Measurements from ENCODE around the gene CWC27.

Gene CWC27

DNA sequence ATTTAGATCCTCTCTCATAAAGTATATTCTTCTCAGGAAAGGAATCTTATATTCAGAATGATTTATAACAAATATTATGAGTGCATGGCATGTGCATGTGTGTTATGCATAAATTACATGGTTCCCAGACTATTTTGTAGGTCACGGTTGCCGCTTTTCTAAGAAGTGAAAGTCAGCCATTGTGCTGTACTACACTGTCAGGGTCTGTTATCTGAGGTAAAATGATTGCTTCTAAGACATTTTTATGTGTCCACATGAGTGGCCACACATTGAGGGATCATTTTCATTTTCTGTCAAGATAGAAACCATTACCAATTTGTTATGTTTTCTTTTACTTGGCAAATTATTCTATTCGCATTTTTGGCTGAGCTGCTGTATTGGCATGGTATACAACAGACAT, 210.8 kb downstream of the CWC27 start:
- DNase-seq (ENCODE audit: low read depth in 1 of 2, low spot score in 1 of 2), result no peak
- no peak for TF ChIP-seq JUND (IDR thresholded peaks at IDR 0.05; ENCODE audit: low read depth)
- in situ Hi-C loops (cut with HindIII; ENCODE audit: low pct_unique_long_range_greater_than_20kb, low sequenced_read_pairs), result no loop called here

DNA sequence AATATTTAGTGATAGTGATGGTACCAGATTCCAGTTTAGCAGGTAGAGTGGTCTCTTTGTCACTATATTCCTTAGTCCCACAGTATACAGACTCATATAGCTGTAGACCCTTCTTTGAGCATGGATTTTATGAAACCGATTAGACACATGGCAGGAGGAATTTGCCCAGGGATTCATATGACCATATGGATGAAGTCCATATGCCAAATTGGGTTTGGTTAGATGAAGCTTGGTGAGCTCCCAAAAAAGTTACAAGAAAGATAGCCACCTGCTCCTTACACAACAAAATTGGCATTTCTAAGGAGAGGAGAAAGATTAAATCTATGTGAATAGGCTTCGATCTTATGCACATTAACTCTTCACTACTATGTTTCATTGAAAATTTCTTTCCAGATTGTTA, 211.4 kb downstream of the CWC27 start:
- no peak for TF ChIP-seq JUND (IDR thresholded peaks at IDR 0.05; ENCODE audit: low read depth)
- DNase-seq (ENCODE audit: low read depth in 1 of 2, low spot score in 1 of 2), result no peak
- in situ Hi-C loops (cut with HindIII; ENCODE audit: low pct_unique_long_range_greater_than_20kb, low sequenced_read_pairs), result no loop called here

DNA sequence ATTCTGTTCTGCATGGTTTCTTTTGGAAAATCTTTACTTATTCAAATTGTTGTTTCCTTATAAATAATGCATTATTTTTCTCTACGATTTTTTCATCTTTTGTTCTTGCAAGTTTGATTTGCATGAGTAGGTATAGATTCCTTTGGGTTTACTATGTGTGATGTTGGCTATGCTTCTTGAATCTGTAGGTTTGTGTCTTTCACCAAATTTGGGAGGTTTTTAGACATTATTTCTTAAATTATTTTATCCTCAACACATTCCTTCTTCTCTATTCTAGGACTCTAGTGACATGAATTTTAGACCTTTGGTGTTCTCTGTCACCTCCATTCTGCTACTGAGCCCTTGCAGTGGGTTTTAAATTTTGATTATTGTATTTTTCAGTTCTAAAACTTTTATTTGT, 219.0 kb downstream of the CWC27 start:
- in situ Hi-C loops (cut with HindIII; ENCODE audit: low pct_unique_long_range_greater_than_20kb, low sequenced_read_pairs), result no loop called here
- TF ChIP-seq JUND (IDR thresholded peaks at IDR 0.05; ENCODE audit: low read depth), result no peak
- DNase-seq (ENCODE audit: low read depth in 1 of 2, low spot score in 1 of 2), result no peak

DNA sequence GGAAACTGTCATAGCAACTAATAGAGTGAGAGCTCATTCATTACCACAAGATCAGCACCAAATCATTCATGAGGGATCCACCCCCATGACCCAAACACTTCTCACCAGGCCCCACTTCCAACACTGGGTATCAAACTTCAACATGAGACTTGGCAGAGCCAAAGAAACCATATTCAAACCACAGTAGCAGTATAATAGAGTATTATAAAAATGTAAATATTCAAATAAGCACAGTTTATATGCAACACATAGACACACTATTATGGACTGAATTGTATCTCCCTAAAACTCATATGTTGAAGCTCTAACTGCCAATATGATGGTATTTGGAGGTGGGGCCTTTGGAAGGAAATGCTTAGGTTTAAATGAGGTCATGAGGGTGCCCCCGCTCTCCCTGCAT, 240.5 kb downstream of the CWC27 start:
- in situ Hi-C loops (cut with HindIII; ENCODE audit: low pct_unique_long_range_greater_than_20kb, low sequenced_read_pairs), result no loop called here
- TF ChIP-seq JUND (IDR thresholded peaks at IDR 0.05; ENCODE audit: low read depth), result no peak
- no peak for DNase-seq (ENCODE audit: low read depth in 1 of 2, low spot score in 1 of 2)

GRCh38 chr5:65010841-65011240, 242.1 kb downstream of the CWC27 start:
- in situ Hi-C loops (cut with HindIII; ENCODE audit: low pct_unique_long_range_greater_than_20kb, low sequenced_read_pairs), result no loop called here
- no peak for DNase-seq (ENCODE audit: low read depth in 1 of 2, low spot score in 1 of 2)
- no peak for TF ChIP-seq JUND (IDR thresholded peaks at IDR 0.05; ENCODE audit: low read depth)

DNA sequence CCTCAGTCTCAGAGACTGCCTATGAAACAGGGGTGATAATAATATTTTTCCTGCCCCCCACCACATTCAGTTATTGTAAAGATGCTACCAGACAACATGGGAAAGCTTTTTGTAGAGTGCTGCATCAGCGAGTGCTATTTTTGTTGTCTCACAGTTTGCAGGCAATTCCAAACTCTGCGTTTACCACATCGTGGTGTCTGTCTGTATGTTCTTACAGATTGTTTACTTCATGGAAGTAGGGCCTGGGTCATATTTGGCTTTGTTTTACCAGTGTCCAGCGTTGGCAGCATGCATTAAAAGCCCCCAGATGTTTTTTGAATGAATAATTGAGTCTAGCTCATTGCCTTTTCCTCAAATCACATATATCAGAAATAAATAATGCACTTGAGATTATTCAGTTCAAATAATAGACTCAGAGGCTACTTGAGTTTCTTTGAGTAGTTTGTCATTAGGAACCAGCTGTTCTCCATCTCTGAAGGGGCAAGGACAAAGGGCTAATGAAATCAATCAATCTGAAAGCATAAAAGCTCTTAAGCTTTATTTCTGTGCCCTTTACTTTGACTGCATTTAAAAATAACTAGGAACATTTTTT, 243.7 kb downstream of the CWC27 start:
- no peak for DNase-seq (ENCODE audit: low read depth in 1 of 2, low spot score in 1 of 2)
- TF ChIP-seq JUND (IDR thresholded peaks at IDR 0.05; ENCODE audit: low read depth), result no peak
- in situ Hi-C loops (cut with HindIII; ENCODE audit: low pct_unique_long_range_greater_than_20kb, low sequenced_read_pairs), result no loop called here

GRCh38 chr5:65013166-65013565, 244.4 kb downstream of the CWC27 start:
- in situ Hi-C loops (cut with HindIII; ENCODE audit: low pct_unique_long_range_greater_than_20kb, low sequenced_read_pairs), result no loop called here
- DNase-seq (ENCODE audit: low read depth in 1 of 2, low spot score in 1 of 2), result no peak
- no peak for TF ChIP-seq JUND (IDR thresholded peaks at IDR 0.05; ENCODE audit: low read depth)

DNA sequence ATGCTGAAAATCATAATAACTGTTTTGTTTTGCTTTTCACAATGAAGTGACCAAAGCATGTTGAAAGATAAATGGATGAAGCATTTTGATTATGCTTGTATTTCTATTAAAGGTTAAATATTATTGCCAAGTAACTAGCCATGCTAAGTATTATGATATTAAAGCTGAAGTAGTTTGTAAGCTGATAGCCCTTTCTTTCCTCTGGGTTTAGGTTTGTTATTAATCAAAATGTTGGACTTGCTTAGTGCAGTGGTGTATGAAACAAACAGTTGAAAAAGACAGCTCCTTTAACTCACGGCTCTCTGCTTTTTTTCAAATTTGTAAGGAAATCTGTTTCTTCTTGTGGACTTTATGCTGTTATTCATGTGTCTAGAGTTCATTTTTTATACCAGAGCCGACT, 246.0 kb downstream of the CWC27 start:
- DNase-seq (ENCODE audit: low read depth in 1 of 2, low spot score in 1 of 2), result no peak
- in situ Hi-C loops (cut with HindIII; ENCODE audit: low pct_unique_long_range_greater_than_20kb, low sequenced_read_pairs), result no loop called here
- TF ChIP-seq JUND (IDR thresholded peaks at IDR 0.05; ENCODE audit: low read depth), result no peak

GRCh38 chr5:65015767-65016166, 247.0 kb downstream of the CWC27 start:
- no peak for DNase-seq (ENCODE audit: low read depth in 1 of 2, low spot score in 1 of 2)
- in situ Hi-C loops (cut with HindIII; ENCODE audit: low pct_unique_long_range_greater_than_20kb, low sequenced_read_pairs), result no loop called here
- TF ChIP-seq JUND (IDR thresholded peaks at IDR 0.05; ENCODE audit: low read depth), result no peak

- no peak for TF ChIP-seq JUND (IDR thresholded peaks at IDR 0.05; ENCODE audit: low read depth)
- no peak for DNase-seq (ENCODE audit: low read depth in 1 of 2, low spot score in 1 of 2)
- in situ Hi-C loops (cut with HindIII; ENCODE audit: low pct_unique_long_range_greater_than_20kb, low sequenced_read_pairs), result no loop called here
These were observed 248.9 kb downstream of the CWC27 start for GRCh38 chr5:65017636-65018035.

DNA sequence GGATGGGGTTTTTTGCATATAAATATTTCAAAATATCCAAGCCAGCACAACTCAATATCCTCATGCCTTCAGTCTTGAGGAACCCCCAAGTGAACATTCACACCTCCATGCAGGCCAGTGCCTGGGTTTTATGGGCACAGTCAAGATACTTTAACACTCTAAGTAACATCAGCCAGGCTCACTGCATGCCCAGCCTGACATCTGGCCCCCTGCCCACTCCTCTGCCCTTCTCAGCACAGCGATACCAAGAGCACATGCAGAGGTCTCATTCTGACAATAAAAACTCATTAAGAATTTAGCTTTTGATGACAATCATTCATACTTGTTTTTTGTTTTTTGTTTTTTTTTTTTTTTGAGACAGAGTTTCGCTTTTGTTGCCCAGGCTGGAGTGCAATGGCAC, 250.0 kb downstream of the CWC27 start:
- no peak for DNase-seq (ENCODE audit: low read depth in 1 of 2, low spot score in 1 of 2)
- in situ Hi-C loops (cut with HindIII; ENCODE audit: low pct_unique_long_range_greater_than_20kb, low sequenced_read_pairs), result no loop called here
- no peak for TF ChIP-seq JUND (IDR thresholded peaks at IDR 0.05; ENCODE audit: low read depth)

GRCh38 chr5:65020492-65020891, 251.8 kb downstream of the CWC27 start:
- DNase-seq (ENCODE audit: low read depth in 1 of 2, low spot score in 1 of 2), result no peak
- in situ Hi-C loops (cut with HindIII; ENCODE audit: low pct_unique_long_range_greater_than_20kb, low sequenced_read_pairs), result no loop called here
- no peak for TF ChIP-seq JUND (IDR thresholded peaks at IDR 0.05; ENCODE audit: low read depth)

DNA sequence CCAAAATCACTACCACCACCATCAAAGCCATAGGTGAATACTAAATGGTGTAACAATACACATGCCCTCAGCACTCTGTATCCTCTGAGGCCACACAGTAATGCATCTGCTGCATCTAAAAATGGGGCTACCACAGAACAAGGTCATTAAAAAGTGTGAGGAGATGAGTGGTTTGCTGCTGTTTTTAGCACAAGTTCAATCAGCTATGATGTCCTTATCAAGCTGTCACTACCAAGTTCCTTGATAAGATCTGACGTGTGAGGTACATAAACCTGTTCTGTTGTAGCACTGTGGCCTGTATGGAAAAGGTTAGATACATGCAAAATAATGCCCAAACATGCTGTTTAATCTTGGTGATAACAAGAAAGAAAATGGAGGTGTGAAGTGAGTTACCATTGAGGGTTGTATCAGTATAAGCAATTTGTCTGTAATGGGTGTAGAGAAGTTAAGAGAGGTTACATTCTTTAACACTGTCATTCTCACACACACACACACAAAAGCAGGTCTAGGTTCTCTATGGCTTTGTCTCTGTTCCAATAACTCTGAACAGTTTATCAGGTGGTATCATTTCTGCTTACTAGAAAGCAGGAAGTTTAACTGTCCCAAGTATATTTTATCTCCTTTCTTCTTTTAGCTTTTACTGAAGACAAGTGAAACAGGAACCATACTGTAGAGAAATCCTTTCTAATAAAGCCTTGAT, 252.9 kb downstream of the CWC27 start:
- in situ Hi-C loops (cut with HindIII; ENCODE audit: low pct_unique_long_range_greater_than_20kb, low sequenced_read_pairs), result no loop called here
- DNase-seq (ENCODE audit: low read depth in 1 of 2, low spot score in 1 of 2), result no peak
- TF ChIP-seq JUND (IDR thresholded peaks at IDR 0.05; ENCODE audit: low read depth), result no peak

DNA sequence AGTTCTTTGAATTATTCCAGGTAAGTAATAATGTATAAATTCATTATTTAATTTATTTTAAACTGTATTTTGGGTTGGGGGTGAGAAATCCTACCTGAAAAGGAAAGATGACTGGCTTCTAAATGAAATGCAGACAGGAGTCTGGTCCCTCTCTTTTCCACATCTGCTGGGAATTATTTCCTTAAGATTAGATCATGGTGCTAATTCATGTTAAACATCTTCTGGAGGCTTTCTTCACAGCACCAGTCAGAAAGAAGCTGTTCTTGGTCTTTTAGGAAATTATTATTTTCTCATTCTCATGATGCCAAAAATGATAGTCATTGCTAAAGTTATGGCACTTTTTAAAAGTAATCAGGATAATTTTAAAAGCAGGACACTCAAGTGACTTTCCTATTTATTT, 254.2 kb downstream of the CWC27 start:
- TF ChIP-seq JUND (IDR thresholded peaks at IDR 0.05; ENCODE audit: low read depth), result no peak
- no peak for DNase-seq (ENCODE audit: low read depth in 1 of 2, low spot score in 1 of 2)
- in situ Hi-C loops (cut with HindIII; ENCODE audit: low pct_unique_long_range_greater_than_20kb, low sequenced_read_pairs), result no loop called here

All from T47D (cell line).